HG02623 (cell line): ENCODE measurements around the gene APLP2.
"Not testable (repeated sequence)": the region's sequence is repeated elsewhere in the genome, so short reads cannot be mapped to it uniquely, and the experiment has no call there.

Experiments
- ATAC-seq: cut with Tn5 transposase; IDR thresholded peaks from one replicate; pipeline ENCODE4 v1.9.1; 2021; ENCODE audit warnings: moderate library complexity; ENCODE audit not compliant: unreplicated experiment

The APLP2 gene

DNA sequence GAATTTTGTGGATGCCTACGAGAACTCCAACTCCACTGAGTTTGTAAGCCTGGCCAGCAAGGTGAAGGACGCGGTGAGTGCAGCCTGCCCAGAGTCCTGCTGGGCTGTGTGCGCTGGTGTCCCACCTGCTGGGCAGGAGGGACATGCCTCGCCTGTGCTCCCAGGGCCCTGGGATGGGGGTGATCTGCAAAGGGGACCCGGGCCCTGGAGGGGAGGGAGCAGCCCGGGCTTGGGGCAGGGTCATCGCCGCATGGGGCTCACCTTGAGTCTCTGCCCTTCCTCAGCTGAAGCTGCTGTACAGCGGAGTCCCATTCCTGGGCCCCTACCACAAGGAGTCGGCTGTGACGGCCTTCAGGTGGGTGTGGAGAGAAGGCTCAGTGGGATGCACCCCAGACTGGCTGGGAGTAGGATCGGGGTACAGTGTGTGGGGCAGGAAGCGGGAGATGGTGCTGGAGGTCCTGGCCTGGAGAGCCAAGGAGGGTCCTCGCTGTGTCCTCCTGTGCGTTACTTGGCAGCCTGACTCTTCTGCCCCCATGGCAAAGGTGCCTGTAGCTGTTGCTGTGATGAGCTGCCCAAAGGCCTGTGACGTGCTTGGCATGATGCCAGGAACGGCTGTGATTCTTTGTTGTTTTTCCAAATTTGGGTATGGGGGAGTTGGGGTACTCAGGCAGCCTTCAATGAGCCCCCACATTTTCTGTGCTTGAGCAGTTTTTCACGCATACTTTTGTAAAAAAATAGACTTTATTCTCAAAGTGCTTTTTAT lies 119.1 kb downstream of the APLP2 start:
- ATAC-seq = no peak

- ATAC-seq = no peak
These were observed 120.0 kb downstream of the APLP2 start for GRCh38 chr11:130189492-130190210.

DNA sequence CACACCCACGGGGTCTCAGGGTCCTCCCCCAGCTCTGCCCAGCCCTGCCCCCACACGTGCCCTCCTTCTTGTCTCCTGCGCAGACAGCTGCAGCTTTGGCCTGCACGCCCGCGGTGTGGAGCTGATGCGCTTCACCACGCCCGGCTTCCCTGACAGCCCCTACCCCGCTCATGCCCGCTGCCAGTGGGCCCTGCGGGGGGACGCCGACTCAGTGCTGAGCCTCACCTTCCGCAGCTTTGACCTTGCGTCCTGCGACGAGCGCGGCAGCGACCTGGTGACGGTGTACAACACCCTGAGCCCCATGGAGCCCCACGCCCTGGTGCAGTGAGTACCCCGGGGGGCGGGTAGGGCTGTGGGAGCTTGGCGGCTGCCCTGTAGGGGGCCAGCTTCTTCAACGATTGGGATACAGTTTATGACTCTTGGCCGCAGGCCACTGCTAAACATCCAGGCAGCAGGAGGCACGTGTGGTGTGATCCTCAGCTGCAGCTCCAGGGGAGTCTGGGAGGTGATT lies 120.7 kb downstream of the APLP2 start:
- ATAC-seq = no peak

DNA sequence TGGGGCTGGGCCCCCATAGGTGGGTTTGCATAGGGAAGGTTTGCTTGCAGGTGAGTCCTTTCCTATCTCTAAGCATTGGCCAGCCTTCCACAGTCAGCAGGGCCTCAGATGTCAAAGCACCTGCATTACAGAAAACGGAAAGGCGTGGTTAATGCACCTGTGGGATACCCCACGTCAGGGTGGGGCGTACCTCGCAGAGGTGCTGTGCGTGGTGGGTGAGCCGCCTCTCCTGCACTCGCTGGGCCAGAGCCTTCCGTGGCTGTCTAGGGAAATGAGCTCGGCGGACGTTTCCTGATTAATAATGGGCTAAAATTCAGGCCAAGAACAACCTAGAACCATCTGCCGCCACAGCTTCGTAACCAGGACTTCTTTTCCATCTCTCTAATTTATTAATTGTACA lies 122.2 kb downstream of the APLP2 start:
- no peak for ATAC-seq

DNA sequence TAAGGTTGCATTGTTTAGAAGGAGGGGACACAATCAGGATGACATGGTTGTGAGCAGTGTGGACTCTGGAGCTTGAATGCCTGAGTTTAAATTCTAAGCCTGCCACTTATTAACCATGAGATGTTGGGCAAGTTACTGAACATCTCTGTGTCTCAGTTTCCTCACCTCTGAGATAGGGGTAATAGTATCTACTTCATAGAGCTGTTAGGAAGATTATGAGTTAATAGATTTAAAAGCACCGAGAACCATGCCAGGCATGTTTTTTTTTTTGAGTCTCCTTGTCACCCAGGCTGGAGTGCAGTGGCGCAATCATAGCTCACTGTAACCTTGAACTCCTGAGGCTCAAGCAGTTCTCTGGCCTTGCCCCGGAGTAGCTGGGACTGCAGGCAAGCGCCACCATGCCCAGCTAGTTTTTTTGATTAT lies 123.2 kb downstream of the APLP2 start:
- ATAC-seq = no peak

DNA sequence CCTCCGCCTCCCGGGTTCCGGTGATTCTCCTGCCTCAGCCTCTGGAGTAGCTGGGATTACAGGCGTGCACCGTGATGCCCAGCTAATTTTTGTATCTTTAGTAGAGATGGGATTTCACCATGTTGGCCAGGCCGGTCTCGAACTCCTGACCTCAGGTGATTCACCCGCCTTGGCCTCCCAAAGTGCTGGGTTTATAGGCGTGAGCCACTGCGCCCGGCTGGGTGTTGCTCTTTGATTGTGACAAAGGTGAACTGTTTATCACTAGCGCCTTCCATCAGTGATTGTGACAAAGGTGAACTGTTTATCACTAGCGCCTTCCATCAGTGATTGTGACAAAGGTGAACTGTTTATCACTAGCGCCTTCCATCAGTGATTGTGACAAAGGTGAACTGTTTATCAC lies 123.9 kb downstream of the APLP2 start:
- ATAC-seq = not testable (repeated sequence)
